ENCODE data around the gene REPIN1.

The REPIN1 gene

DNA sequence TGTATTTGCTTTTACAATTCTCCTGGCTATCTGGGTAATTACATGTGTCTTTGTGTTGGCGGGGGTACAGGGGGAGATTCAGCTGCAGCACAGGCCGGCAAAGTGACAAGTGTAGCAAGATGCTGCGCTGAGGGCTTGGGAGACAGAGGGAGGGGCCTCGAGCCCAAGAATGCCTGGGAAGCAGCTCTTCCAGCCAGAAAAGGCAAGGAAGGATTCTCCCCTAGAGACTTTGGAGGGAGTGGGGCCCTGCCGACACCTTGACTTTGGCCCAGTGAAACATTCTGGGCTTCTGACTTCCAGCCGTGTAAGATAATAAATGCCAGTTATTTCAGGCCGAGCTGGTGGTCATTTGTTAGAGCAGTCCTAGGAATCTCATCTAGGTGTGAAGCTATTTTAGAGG lies 7.2 kb upstream of the REPIN1 start:
- DNase-seq, result no peak

- DNase-seq, result no peak
These were observed 6.6 kb upstream of the REPIN1 start for GRCh38 chr7:150361807-150362621.

DNA sequence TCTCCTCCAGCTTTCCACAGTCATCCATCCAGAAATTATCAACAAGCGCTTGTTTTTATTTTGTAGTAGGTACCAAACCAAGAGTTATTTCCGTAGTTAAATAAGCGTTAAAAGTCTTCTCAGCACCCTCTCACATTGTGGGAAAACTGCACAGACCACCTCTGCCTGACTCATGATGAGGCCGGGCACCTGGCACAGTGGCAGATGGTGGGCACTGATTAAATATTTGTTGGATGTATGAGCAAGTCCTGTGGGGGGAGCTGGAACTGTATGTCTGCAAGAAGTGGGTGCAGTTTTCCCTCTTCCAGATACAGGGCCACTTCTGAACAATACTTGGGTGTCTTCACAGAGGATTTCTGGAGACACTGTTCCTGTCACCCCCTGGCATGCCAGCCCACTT lies 5.3 kb upstream of the REPIN1 start:
- no peak for DNase-seq

- DNase-seq, result no peak
These were observed 4.8 kb upstream of the REPIN1 start for GRCh38 chr7:150363872-150364271.

DNA sequence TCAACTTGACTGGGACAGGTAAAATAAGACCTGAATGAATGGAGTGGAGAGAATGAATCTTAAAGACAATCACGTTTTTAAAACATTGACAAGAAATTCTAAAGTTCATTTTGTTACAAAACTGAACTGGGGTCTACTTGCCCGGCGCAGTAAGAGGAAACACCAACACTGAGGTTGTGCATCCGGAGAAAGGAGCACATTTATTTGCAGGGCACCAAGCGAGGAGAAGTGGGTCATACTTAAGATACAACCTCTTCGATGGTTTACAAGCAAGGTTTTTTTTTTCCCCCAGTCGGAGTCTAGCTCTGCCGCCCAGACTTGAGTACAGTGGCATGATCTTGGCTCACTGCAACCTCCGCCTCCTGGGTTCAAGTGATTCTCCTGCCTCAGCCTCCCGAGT lies 3.4 kb upstream of the REPIN1 start:
- no peak for DNase-seq

GRCh38 chr7:150365673-150366398 lies 2.8 kb upstream of the REPIN1 start:
- no peak for DNase-seq

GRCh38 chr7:150367677-150368095 lies 936 bp upstream of the REPIN1 start:
- DNase-seq, result no peak

- DNase-seq, result no peak
These were observed 494 bp downstream of the REPIN1 start for GRCh38 chr7:150368884-150369747.

GRCh38 chr7:150369748-150370501 lies 1.3 kb downstream of the REPIN1 start:
- no peak for DNase-seq

GRCh38 chr7:150370612-150371071 lies 2.0 kb downstream of the REPIN1 start:
- no peak for DNase-seq

DNA sequence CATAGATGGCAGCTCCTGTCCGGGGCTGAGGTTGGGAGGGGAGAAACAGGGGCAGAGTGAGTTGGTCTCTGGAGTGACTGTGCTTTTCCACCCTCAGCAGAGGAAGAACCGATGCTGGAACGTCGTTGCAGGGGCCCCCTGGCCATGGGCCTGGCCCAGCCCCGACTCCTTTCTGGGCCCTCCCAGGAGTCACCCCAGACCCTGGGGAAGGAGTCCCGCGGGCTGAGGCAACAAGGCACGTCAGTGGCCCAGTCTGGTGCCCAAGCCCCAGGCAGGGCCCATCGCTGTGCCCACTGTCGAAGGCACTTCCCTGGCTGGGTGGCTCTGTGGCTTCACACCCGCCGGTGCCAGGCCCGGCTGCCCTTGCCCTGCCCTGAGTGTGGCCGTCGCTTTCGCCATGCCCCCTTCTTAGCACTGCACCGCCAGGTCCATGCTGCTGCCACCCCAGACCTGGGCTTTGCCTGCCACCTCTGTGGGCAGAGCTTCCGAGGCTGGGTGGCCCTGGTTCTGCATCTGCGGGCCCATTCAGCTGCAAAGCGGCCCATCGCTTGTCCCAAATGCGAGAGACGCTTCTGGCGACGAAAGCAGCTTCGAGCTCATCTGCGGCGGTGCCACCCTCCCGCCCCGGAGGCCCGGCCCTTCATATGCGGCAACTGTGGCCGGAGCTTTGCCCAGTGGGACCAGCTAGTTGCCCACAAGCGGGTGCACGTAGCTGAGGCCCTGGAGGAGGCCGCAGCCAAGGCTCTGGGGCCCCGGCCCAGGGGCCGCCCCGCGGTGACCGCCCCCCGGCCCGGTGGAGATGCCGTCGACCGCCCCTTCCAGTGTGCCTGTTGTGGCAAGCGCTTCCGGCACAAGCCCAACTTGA lies 2.7 kb downstream of the REPIN1 start:
- DNase-seq, result no peak

GRCh38 chr7:150371996-150372270 lies 3.3 kb downstream of the REPIN1 start:
- no peak for DNase-seq

- no peak for DNase-seq
These were observed 3.8 kb downstream of the REPIN1 start for GRCh38 chr7:150372271-150373048.

DNA sequence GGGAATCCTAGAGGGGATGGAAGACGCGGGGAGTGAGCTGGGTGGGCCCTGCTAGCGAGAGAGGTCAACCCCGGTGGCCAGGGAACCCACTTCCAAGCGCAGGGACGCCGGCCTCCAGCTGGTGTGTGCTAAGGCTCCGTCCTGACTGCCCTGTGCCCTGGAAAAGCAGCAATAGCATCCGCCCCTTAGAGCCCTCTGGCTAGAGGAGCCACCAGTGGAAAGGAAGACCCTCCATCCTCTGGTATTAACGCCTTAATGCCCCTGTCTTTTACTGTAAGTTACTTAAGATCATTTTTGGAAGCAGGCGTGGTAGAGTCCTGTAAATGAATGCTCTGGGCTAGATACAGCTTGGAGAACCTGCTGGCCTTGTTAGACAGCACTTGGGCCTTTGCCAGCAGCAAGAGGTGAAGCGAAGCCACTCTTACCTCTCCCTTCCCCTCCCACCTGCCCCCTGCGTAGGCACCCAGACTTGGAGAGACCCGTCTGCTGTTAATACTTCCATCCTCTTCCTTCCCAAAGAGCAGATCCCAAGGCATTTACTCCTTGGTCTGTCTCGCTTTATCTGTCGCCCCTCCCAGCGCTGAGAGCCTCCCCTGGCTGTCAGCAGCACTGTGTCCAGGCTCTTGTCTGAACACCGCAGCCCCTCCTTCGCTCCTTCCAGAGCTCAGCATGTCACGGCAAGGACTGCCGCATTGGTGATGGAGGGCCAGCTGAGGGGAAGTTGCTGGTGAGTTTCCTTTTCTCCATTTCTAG lies 4.6 kb downstream of the REPIN1 start:
- DNase-seq, result no peak

- no peak for DNase-seq
These were observed 5.4 kb downstream of the REPIN1 start for GRCh38 chr7:150374026-150374425.

DNA sequence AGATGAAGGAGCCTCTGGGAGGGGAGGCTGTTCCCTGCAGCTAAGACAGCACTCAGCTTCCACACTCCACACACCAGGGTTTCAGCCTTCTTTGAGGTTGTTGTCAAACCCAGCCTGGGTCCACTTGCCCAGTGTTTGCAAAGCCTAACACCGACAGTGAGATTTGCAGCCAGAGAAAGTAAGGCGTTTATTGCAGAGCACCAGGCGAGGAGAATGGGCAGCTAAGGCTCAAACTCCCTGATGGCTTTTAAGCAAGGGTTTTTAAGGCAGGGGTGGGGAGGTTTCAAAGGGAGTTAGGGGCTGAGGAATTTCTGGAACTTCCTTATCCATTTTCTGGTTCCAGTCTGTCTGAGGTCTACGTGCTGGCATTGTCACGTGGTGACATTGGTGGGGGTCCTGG lies 5.8 kb downstream of the REPIN1 start:
- DNase-seq, result no peak

DNA sequence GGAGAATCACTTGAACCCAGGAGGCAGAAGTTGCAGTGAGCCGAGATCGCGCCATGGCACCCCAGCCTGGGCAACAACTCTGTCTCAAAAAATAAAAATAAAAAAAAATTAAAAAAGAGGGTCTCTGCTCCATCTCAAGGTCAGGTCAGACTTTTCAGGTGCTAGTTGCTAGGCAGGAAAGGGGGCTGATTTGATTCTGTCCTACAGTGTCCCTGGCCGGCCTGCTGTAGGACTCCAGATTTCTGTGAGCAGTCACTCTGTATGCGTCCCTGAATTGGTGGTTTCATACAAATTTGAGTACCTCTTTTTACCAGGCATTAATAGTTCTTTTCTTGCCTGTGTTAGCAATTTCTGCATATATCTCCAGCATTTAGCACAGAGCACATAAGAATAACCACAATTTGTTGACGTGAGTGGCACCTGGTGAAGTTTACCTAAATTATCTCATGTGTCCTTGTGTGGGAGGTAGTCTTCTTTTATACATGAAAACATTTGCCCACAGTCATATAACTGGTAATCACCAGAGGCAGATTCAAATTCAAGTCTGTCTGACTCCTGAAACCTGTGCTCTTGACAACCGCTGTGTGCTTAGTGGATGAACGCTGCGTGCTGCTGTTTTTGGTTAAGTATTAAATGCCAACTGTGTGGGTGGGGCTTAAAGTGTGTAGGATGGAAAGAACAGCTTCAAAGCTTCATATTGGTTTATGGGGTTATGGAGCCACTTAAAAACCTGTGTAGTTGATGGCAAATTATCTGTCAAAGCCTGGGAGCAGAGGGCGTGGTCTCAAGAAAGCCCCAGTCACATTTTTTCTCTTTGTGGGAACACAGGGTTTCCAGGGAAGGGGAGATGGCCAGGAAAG lies 7.3 kb downstream of the REPIN1 start:
- no peak for DNase-seq

DNA sequence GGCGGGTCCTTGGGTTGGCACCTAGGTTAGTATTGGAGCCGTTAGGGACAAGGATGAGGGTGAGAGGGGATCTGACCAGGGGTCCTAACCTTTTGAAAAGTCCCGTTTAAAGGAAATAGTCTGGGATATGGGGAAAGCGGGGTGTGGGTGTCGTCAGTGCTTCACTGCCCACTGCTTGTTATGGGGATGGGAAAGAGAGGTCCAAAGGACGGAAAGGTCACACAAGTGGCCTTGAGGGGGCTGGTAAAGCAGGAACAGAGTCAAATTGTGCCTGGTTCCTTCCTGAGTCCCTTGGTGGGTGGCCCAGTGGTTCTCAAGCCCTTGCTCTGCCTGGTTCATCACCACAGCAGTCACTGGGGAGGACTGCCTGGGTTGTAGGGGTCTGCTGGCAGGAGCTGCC lies 7.9 kb downstream of the REPIN1 start:
- DNase-seq, result no peak

DNA sequence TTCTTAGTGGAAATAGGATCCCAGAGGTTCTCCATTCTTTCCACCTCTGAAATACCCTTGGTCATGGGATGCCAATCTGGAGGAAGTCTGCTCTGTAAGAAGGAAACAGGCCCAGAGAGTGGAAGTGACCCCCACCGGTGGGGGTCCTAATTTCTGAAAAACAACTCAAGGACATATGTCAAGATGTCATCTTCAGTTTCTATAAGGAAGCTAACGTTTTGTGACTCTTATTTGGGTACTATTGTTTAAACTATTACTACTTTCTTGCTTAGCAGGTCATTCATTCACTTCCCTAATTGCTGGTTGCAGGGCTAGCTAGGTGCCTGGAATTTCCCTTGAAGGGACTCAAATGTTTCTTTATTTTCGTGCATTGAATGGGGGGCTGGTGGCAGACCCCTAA lies 8.6 kb downstream of the REPIN1 start:
- DNase-seq, result no peak
